ENCODE results near the gene CNNM4.

CNNM4 gene

GRCh38 chr2:96726131-96726530 is 34.6 kb upstream of the CNNM4 start:
- Histone ChIP-seq H3K27me3 (ENCODE audit: control insufficient read depth in 1 of 2, insufficient read depth in 1 of 2, low read length in 2 of 2) (no peaks in the 10 kb centered on the region), H2AFZ (ENCODE audit: low read depth, low read length) (no peak overlapping the region), H3K36me3 (ENCODE audit: control insufficient read depth in 1 of 2, insufficient read depth in 2 of 2, low read depth in 1 of 2, low read length in 2 of 2) (peaks cover 28 to 40% of the 10 kb centered on the region in 2 experiments), H3K18ac (ENCODE audit: low read depth in 1 of 2, low read length in 2 of 2) (no peak overlapping the region), H4K91ac (ENCODE audit: low read length) (no peak overlapping the region), H3K23ac (ENCODE audit: low read length in 2 of 2) (no peak overlapping the region), H3K27ac (ENCODE audit: low read length, poor library complexity, severe bottlenecking) (no peak overlapping the region), H3K4me3 (ENCODE audit: insufficient read depth in 1 of 2, low read depth in 1 of 2, low read length in 2 of 2) (no peak overlapping the region), H2BK5ac (ENCODE audit: low read depth, low read length, poor library complexity, severe bottlenecking) (no peak overlapping the region), H3K4ac (ENCODE audit: low read depth in 1 of 2, low read length in 2 of 2) (no peak overlapping the region), H2BK120ac (ENCODE audit: low read depth, low read length) (no peak overlapping the region), H2BK12ac (ENCODE audit: low read length in 2 of 2) (no peak overlapping the region), H3K4me1 (ENCODE audit: control insufficient read depth, insufficient read depth, low read depth, low read length) (no peaks in the 10 kb centered on the region), H3K9ac (ENCODE audit: low read length) (no peak overlapping the region), H3K14ac (ENCODE audit: low read length in 2 of 2) (no peak overlapping the region), H4K8ac (ENCODE audit: low read length) (no peak overlapping the region), H2AK5ac (ENCODE audit: low read length, severe bottlenecking) (no peak overlapping the region), H3K79me1 (replicated peaks; ENCODE audit: low read length, poor library complexity, severe bottlenecking) (peaks cover 9% of the 10 kb centered on the region), H3K9me3 (ENCODE audit: control insufficient read depth, low read length) (no peaks in the 10 kb centered on the region), H3K4me2 (ENCODE audit: low read length, poor library complexity, severe bottlenecking) (no peak overlapping the region), H2BK15ac (ENCODE audit: low read depth, poor library complexity, severe bottlenecking) (no peak overlapping the region)
- 94% methylated on average over 3 of the region's 4 CpGs for WGBS
- no peak for DNase-seq

DNA sequence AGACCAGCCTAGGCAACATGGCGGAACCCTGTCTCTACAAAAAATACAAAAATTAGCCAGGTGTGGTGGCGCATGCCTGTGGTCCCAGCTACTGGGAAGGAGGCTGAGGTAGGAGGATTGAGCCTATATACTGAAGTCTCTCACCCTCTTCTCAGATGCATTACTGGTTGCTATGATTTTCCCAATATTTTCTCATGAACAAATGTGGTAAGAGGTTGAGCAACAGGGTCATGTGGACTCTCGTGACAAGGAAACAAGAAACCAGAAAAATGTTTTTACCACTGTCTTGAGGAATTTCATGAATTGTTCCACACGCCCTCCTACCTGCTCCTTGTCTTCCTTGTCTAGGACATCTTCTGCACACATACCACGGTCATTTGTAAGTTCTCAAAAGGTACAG is 33.3 kb upstream of the CNNM4 start:
- Histone ChIP-seq H3K18ac (ENCODE audit: low read depth in 1 of 2, low read length in 2 of 2) (no peak overlapping the region), H3K79me1 (replicated peaks; ENCODE audit: low read length, poor library complexity, severe bottlenecking) (peaks cover 10% of the 10 kb centered on the region), H3K9me3 (ENCODE audit: control insufficient read depth, low read length) (no peaks in the 10 kb centered on the region), H4K8ac (ENCODE audit: low read length) (no peak overlapping the region), H3K4me1 (ENCODE audit: control insufficient read depth, insufficient read depth, low read depth, low read length) (no peaks in the 10 kb centered on the region), H4K91ac (ENCODE audit: low read length) (no peak overlapping the region), H3K27ac (ENCODE audit: low read length, poor library complexity, severe bottlenecking) (no peak overlapping the region), H2BK5ac (ENCODE audit: low read depth, low read length, poor library complexity, severe bottlenecking) (no peak overlapping the region), H3K27me3 (ENCODE audit: control insufficient read depth in 1 of 2, insufficient read depth in 1 of 2, low read length in 2 of 2) (no peaks in the 10 kb centered on the region), H3K9ac (ENCODE audit: low read length) (no peak overlapping the region), H2BK120ac (ENCODE audit: low read depth, low read length) (no peak overlapping the region), H3K4ac (ENCODE audit: low read depth in 1 of 2, low read length in 2 of 2) (no peak overlapping the region), H3K23ac (ENCODE audit: low read length in 2 of 2) (no peak overlapping the region), H3K4me3 (ENCODE audit: insufficient read depth in 1 of 2, low read depth in 1 of 2, low read length in 2 of 2) (no peak overlapping the region), H2BK15ac (ENCODE audit: low read depth, poor library complexity, severe bottlenecking) (no peak overlapping the region), H3K14ac (ENCODE audit: low read length in 2 of 2) (no peak overlapping the region), H2AK5ac (ENCODE audit: low read length, severe bottlenecking) (no peak overlapping the region), H2AFZ (ENCODE audit: low read depth, low read length) (no peak overlapping the region), H3K4me2 (ENCODE audit: low read length, poor library complexity, severe bottlenecking) (no peak overlapping the region), H2BK12ac (ENCODE audit: low read length in 2 of 2) (no peak overlapping the region), H3K36me3 (ENCODE audit: control insufficient read depth in 1 of 2, insufficient read depth in 2 of 2, low read depth in 1 of 2, low read length in 2 of 2) (peaks cover 40 to 48% of the 10 kb centered on the region in 2 experiments)
- DNase-seq: peak; percentile 14
- WGBS: 100% methylated on average over 3 of the region's 5 CpGs

- Histone ChIP-seq H2BK15ac (ENCODE audit: low read depth, poor library complexity, severe bottlenecking) (no peak overlapping the region), H2BK12ac (ENCODE audit: low read length in 2 of 2) (no peak overlapping the region), H2BK120ac (ENCODE audit: low read depth, low read length) (no peak overlapping the region)
These were observed 31.0 kb upstream of the CNNM4 start for GRCh38 chr2:96729748-96730147.

DNA sequence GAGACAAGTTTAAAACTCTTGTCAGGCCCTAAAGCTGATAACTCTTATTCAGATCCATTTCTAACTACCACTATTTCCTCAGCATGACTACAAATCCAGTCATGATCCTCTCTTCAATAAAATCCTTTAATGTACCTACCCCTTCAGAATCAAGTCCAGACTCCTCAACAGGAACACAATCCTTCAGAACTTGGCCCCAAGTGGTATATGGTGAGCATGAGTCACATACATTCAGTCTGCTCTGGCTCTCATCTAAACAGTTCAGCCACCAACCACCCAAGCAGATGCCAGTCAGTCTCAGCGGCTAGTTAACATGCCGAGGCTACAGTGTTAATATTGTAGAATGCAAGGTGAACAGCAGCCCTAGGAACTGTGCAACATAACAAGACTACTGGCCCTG is 30.5 kb upstream of the CNNM4 start:
- H3K9me3 ChIP-seq (ENCODE audit: control insufficient read depth, low read length): no peaks in the 10 kb centered on the region
- H3K23ac ChIP-seq (ENCODE audit: low read length in 2 of 2): no peak overlapping the region
- H4K91ac ChIP-seq (ENCODE audit: low read length): no peak overlapping the region
- H3K4me1 ChIP-seq (ENCODE audit: control insufficient read depth, insufficient read depth, low read depth, low read length): no peaks in the 10 kb centered on the region
- DNase-seq: peak; percentile 38
- H3K14ac ChIP-seq (ENCODE audit: low read length in 2 of 2): no peak overlapping the region
- H3K4me3 ChIP-seq (ENCODE audit: insufficient read depth in 1 of 2, low read depth in 1 of 2, low read length in 2 of 2): no peak overlapping the region
- no peak overlapping the region for H2BK12ac ChIP-seq (ENCODE audit: low read length in 2 of 2)
- peaks cover 17% of the 10 kb centered on the region for H3K79me1 ChIP-seq (replicated peaks; ENCODE audit: low read length, poor library complexity, severe bottlenecking)
- no peak overlapping the region for H2BK5ac ChIP-seq (ENCODE audit: low read depth, low read length, poor library complexity, severe bottlenecking)
- 82% methylated on average over 2 of the region's 2 CpGs for WGBS
- no peak overlapping the region for H2AFZ ChIP-seq (ENCODE audit: low read depth, low read length)
- no peaks in the 10 kb centered on the region for H3K27me3 ChIP-seq (ENCODE audit: control insufficient read depth in 1 of 2, insufficient read depth in 1 of 2, low read length in 2 of 2)
- no peak overlapping the region for H2AK5ac ChIP-seq (ENCODE audit: low read length, severe bottlenecking)
- no peak overlapping the region for H2BK120ac ChIP-seq (ENCODE audit: low read depth, low read length)
- peaks cover 51 to 65% of the 10 kb centered on the region in 2 experiments for H3K36me3 ChIP-seq (ENCODE audit: control insufficient read depth in 1 of 2, insufficient read depth in 2 of 2, low read depth in 1 of 2, low read length in 2 of 2)
- H3K4me2 ChIP-seq (ENCODE audit: low read length, poor library complexity, severe bottlenecking): no peak overlapping the region
- H3K18ac ChIP-seq (ENCODE audit: low read depth in 1 of 2, low read length in 2 of 2): no peak overlapping the region
- H3K4ac ChIP-seq (ENCODE audit: low read depth in 1 of 2, low read length in 2 of 2): no peak overlapping the region
- no peak overlapping the region for H4K8ac ChIP-seq (ENCODE audit: low read length)
- H3K9ac ChIP-seq (ENCODE audit: low read length): no peak overlapping the region
- H2BK15ac ChIP-seq (ENCODE audit: low read depth, poor library complexity, severe bottlenecking): no peak overlapping the region
- H3K27ac ChIP-seq (ENCODE audit: low read length, poor library complexity, severe bottlenecking): no peak overlapping the region

More at GRCh38 chr2:96729748-96730147, 31.0 kb upstream of the CNNM4 start:
- Histone ChIP-seq H3K14ac (ENCODE audit: low read length in 2 of 2) (no peak overlapping the region), H3K36me3 (ENCODE audit: control insufficient read depth in 1 of 2, insufficient read depth in 2 of 2, low read depth in 1 of 2, low read length in 2 of 2) (peaks cover 51 to 61% of the 10 kb centered on the region in 2 experiments), H2AK5ac (ENCODE audit: low read length, severe bottlenecking) (no peak overlapping the region), H3K27me3 (ENCODE audit: control insufficient read depth in 1 of 2, insufficient read depth in 1 of 2, low read length in 2 of 2) (no peaks in the 10 kb centered on the region), H3K4ac (ENCODE audit: low read depth in 1 of 2, low read length in 2 of 2) (no peak overlapping the region), H3K4me1 (ENCODE audit: control insufficient read depth, insufficient read depth, low read depth, low read length) (no peaks in the 10 kb centered on the region), H3K9me3 (ENCODE audit: control insufficient read depth, low read length) (no peaks in the 10 kb centered on the region), H3K23ac (ENCODE audit: low read length in 2 of 2) (no peak overlapping the region), H3K9ac (ENCODE audit: low read length) (no peak overlapping the region), H4K91ac (ENCODE audit: low read length) (no peak overlapping the region), H3K27ac (ENCODE audit: low read length, poor library complexity, severe bottlenecking) (no peak overlapping the region), H3K4me2 (ENCODE audit: low read length, poor library complexity, severe bottlenecking) (no peak overlapping the region), H2AFZ (ENCODE audit: low read depth, low read length) (no peak overlapping the region), H4K8ac (ENCODE audit: low read length) (no peak overlapping the region), H3K18ac (ENCODE audit: low read depth in 1 of 2, low read length in 2 of 2) (no peak overlapping the region), H2BK5ac (ENCODE audit: low read depth, low read length, poor library complexity, severe bottlenecking) (no peak overlapping the region), H3K4me3 (ENCODE audit: insufficient read depth in 1 of 2, low read depth in 1 of 2, low read length in 2 of 2) (no peak overlapping the region), H3K79me1 (replicated peaks; ENCODE audit: low read length, poor library complexity, severe bottlenecking) (peaks cover 14% of the 10 kb centered on the region)
- no peak for DNase-seq
- 95% methylated on average over 7 of the region's 7 CpGs for WGBS
